Thymus (tissue), 11 donors: ENCODE measurements around the gene INO80B. TPM values are rescaled to one million over a fixed set of nuclear protein-coding genes. Genes with fewer than 3 reads are reported as not detected.

ENCODE experiments used
- DNase-seq, 9 donors: peaks; one replicate each; pipeline ENCODE4 v3.0.0-alpha.2; 2013; ENCODE audit warnings: low spot score in 9 of 9, low read depth in 6 of 9, missing footprints in 1 of 9
- H3K27ac ChIP-seq, 2 donors: one replicate each; pipeline ENCODE4 v1.5.1; 2013; ENCODE audit warnings: control low read depth in 1 of 2, low read depth in 1 of 2, low read length in 1 of 2, mild to moderate bottlenecking in 1 of 2, moderate library complexity in 1 of 2
- H3K27me3 ChIP-seq, 2 donors: one replicate each; pipeline ENCODE4 v1.5.1; 2013; ENCODE audit warnings: low read length in 1 of 2; ENCODE audit not compliant: control insufficient read depth in 2 of 2, insufficient read depth in 1 of 2
- H3K36me3 ChIP-seq, 2 donors: one replicate each; pipeline ENCODE4 v1.5.1; 2013; ENCODE audit warnings: low read length in 1 of 2, mild to moderate bottlenecking in 1 of 2, moderate library complexity in 1 of 2; ENCODE audit not compliant: control insufficient read depth in 2 of 2, insufficient read depth in 2 of 2
- H3K4me1 ChIP-seq, 2 donors: one replicate each; pipeline ENCODE4 v1.5.1; 2013; ENCODE audit warnings: low read length in 2 of 2; ENCODE audit not compliant: control insufficient read depth in 2 of 2, insufficient read depth in 2 of 2
- H3K4me3 ChIP-seq, 2 donors: one replicate each; pipeline ENCODE4 v1.5.1; 2013; ENCODE audit warnings: low read length in 2 of 2, control low read depth in 1 of 2, mild to moderate bottlenecking in 1 of 2
- H3K9me3 ChIP-seq, 2 donors: one replicate each; pipeline ENCODE4 v1.5.1; 2013; ENCODE audit warnings: low read length in 1 of 2, mild to moderate bottlenecking in 1 of 2; ENCODE audit not compliant: control insufficient read depth in 2 of 2, insufficient read depth in 1 of 2
- WGBS: extraction: QIAGEN DNeasy Blood & Tissue Kit; methylation state at CpG from one replicate; pipeline ENCODE4 v1.1.7; 2013; 5-methylcytosine and 5-hydroxymethylcytosine counted together
- polyA plus RNA-seq: library from polyadenylated mRNA; stranded (reverse); fragments of 200-250 nt; gene quantifications from one replicate; pipeline ENCODE4 v1.2.3, GENCODE V29; 2013
- total RNA-seq: library from RNA; stranded (reverse); fragments of 120-200 nt; gene quantifications from one replicate; pipeline ENCODE4 v1.2.4, GENCODE V29; 2013
- donor health status: healthy.

Gene INO80B
- total and polyA plus RNA-seq, 2 donors = 27.0 to 53.0 TPM

GRCh38 chr2:74423231-74424095, 31.4 kb upstream of the INO80B start:
- DNase-seq = no peak
- Histone ChIP-seq H3K36me3 (peaks cover 16 to 21% of the 10 kb centered on the region in 2 donors), H3K27me3 (peaks cover 0 to 5% of the 10 kb centered on the region in 2 donors), H3K4me1 (peaks cover 6 to 18% of the 10 kb centered on the region in 2 donors), H3K27ac (no peak overlapping the region), H3K4me3 (no peak overlapping the region), H3K9me3 (no peaks in the 10 kb centered on the region)
- 96% methylated on average over 9 of the region's 9 CpGs for WGBS

GRCh38 chr2:74424139-74424992, 30.5 kb upstream of the INO80B start:
- DNase-seq = no peak
- Histone ChIP-seq H3K27ac (no peak overlapping the region), H3K9me3 (no peaks in the 10 kb centered on the region), H3K36me3 (peaks cover 16 to 21% of the 10 kb centered on the region in 2 donors), H3K27me3 (peaks cover 0 to 5% of the 10 kb centered on the region in 2 donors), H3K4me1 (peaks cover 6 to 18% of the 10 kb centered on the region in 2 donors), H3K4me3 (no peak overlapping the region)
- WGBS = 97% methylated on average over 5 of the region's 5 CpGs

- Histone ChIP-seq H3K4me3 (no peak overlapping the region), H3K4me1 (peaks cover 6 to 18% of the 10 kb centered on the region in 2 donors), H3K9me3 (no peaks in the 10 kb centered on the region), H3K36me3 (peaks cover 16 to 24% of the 10 kb centered on the region in 2 donors), H3K27me3 (peaks cover 0 to 5% of the 10 kb centered on the region in 2 donors), H3K27ac (no peak overlapping the region)
- no peak for DNase-seq
- WGBS = 98% methylated on average over 5 of the region's 5 CpGs
These were observed 29.9 kb upstream of the INO80B start for GRCh38 chr2:74424995-74425406.

- Histone ChIP-seq H3K9me3 (no peaks in the 10 kb centered on the region), H3K36me3 (peaks cover 16 to 24% of the 10 kb centered on the region in 2 donors), H3K4me1 (peaks cover 6 to 15% of the 10 kb centered on the region in 2 donors), H3K27ac (no peak overlapping the region), H3K4me3 (no peak overlapping the region), H3K27me3 (peaks cover 0 to 3% of the 10 kb centered on the region in 2 donors)
- 98% methylated on average over 7 of the region's 7 CpGs for WGBS
- no peak for DNase-seq
These were observed 29.4 kb upstream of the INO80B start for GRCh38 chr2:74425523-74425922.

- Histone ChIP-seq H3K4me3 (no peak overlapping the region), H3K9me3 (no peaks in the 10 kb centered on the region), H3K27me3 (no peaks in the 10 kb centered on the region), H3K27ac (no peak overlapping the region), H3K4me1 (peaks cover 4 to 7% of the 10 kb centered on the region in 2 donors), H3K36me3 (peaks cover 16 to 24% of the 10 kb centered on the region in 2 donors)
- DNase-seq = no peak
- WGBS = 96% methylated on average over 14 of the region's 14 CpGs
These were observed 28.6 kb upstream of the INO80B start for GRCh38 chr2:74426181-74426758.

GRCh38 chr2:74427551-74427950, 27.3 kb upstream of the INO80B start:
- peaks cover 16 to 24% of the 10 kb centered on the region in 2 donors for H3K36me3 ChIP-seq
- WGBS = 92% methylated on average over 3 of the region's 3 CpGs
- H3K4me1 ChIP-seq = no peaks in the 10 kb centered on the region
- no peak for DNase-seq
- H3K27ac ChIP-seq = no peak overlapping the region
- no peaks in the 10 kb centered on the region for H3K9me3 ChIP-seq
- no peaks in the 10 kb centered on the region for H3K27me3 ChIP-seq
- H3K4me3 ChIP-seq = no peak overlapping the region

GRCh38 chr2:74428675-74429074, 26.2 kb upstream of the INO80B start:
- 96% methylated on average over 5 of the region's 5 CpGs for WGBS
- no peaks in the 10 kb centered on the region for H3K4me1 ChIP-seq
- H3K4me3 ChIP-seq = no peak overlapping the region
- no peak overlapping the region for H3K27ac ChIP-seq
- H3K9me3 ChIP-seq = no peaks in the 10 kb centered on the region
- H3K36me3 ChIP-seq = peaks cover 16 to 24% of the 10 kb centered on the region in 2 donors
- no peak for DNase-seq
- H3K27me3 ChIP-seq = no peaks in the 10 kb centered on the region

GRCh38 chr2:74429487-74430451, 25.1 kb upstream of the INO80B start:
- WGBS = 97% methylated on average over 18 of the region's 18 CpGs
- Histone ChIP-seq H3K9me3 (no peaks in the 10 kb centered on the region), H3K4me3 (no peak overlapping the region), H3K4me1 (no peaks in the 10 kb centered on the region), H3K27ac (no peak overlapping the region), H3K27me3 (no peaks in the 10 kb centered on the region), H3K36me3 (peaks cover 15 to 18% of the 10 kb centered on the region in 2 donors)
- DNase-seq = no peak
